GM12873 (cell line): ENCODE measurements around the gene MRPS15.

Experiments used
- TF ChIP-seq, protein P1 (sequence below): IDR thresholded peaks from 2 replicates; pipeline ENCODE4 v1.5.1; 2012; ENCODE audit warnings: low read depth, mild to moderate bottlenecking, moderate library complexity, low read length, control low read depth; ENCODE audit not compliant: insufficient read depth; ENCODE audit errors: missing control alignments

MRPS15 gene

DNA sequence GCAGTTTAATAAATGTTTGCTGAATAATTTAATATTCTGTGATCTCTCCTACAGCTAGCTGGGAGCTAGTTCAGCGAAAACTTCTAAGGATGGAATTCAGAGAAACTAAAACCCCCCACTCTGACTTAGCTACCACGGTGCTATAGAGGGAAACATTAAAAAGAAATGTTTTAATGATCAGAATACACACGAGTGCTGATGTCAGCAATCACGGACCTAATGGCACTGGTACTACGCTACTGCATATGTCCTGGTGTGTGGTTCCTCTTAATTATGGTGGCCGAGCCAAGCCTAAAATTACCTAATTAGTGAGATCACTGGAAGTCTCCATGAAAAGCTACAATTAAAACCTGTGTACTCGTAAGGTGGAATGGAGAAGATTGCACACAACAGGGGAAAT lies 42.5 kb downstream of the MRPS15 start:
- TF ChIP-seq, protein P1, sequence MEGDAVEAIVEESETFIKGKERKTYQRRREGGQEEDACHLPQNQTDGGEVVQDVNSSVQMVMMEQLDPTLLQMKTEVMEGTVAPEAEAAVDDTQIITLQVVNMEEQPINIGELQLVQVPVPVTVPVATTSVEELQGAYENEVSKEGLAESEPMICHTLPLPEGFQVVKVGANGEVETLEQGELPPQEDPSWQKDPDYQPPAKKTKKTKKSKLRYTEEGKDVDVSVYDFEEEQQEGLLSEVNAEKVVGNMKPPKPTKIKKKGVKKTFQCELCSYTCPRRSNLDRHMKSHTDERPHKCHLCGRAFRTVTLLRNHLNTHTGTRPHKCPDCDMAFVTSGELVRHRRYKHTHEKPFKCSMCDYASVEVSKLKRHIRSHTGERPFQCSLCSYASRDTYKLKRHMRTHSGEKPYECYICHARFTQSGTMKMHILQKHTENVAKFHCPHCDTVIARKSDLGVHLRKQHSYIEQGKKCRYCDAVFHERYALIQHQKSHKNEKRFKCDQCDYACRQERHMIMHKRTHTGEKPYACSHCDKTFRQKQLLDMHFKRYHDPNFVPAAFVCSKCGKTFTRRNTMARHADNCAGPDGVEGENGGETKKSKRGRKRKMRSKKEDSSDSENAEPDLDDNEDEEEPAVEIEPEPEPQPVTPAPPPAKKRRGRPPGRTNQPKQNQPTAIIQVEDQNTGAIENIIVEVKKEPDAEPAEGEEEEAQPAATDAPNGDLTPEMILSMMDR = no peak

DNA sequence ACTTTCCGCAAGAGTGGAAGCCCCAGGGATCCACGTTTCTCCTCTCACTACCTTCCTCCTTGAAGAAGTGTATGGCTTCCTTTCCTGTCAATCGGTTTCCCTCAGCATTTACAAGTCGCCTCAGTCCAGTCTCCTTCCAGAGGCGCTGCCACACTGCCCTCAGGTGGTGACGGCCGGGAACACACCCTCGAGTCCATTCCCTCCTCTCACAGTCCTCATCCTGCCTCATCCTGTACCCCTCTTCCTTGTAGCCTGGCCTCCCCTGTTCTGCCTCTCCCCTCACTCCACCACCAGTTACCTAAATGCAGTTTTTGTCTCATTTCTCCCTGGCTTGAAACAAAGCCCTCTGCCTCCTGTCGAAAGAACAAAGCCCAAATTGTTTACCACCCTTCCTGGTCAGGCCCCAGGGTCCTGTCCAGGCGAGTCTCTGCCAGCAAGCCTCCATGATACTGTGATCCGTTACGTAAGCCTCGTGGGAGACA lies 43.3 kb downstream of the MRPS15 start:
- TF ChIP-seq, protein P1 = peak; percentile 99

DNA sequence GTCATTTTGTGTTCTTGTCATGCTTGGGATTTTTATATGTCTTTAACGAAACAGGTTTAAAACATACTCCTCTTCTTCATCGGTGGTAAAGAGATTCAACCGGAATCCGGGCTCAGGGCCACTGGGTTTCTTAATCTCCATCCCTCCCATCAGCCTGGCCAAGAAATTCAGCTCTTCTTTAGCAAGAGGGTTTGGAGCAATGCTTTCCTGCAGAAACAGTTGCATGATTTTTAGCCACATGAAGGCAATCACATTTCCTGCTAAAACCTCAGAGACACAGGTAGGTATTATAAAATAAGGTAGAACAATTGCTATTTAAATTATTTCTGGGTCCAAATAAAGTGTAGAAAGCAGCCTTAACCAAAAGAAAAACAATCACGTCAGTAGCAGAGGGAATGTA lies 43.8 kb downstream of the MRPS15 start:
- TF ChIP-seq, protein P1 = no peak

DNA sequence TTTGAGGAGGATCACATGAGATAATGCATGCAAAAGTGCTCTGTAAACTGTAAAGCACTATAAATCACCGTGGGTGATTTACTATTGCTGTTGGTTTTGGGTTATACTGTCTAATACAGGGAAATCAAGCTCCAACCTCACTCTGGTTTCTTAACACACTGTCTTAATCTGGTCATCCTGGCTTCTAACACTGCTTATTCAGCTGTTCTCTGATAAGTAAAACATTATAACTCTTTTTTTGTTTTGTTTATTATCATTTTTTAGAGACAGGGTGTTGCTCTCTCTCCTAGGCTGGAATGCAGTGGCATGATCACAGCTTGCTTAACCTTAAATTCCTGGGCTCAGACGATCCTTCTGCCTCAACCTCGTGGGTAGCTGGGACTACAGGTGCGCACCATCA lies 44.6 kb downstream of the MRPS15 start:
- TF ChIP-seq, protein P1 = no peak

DNA sequence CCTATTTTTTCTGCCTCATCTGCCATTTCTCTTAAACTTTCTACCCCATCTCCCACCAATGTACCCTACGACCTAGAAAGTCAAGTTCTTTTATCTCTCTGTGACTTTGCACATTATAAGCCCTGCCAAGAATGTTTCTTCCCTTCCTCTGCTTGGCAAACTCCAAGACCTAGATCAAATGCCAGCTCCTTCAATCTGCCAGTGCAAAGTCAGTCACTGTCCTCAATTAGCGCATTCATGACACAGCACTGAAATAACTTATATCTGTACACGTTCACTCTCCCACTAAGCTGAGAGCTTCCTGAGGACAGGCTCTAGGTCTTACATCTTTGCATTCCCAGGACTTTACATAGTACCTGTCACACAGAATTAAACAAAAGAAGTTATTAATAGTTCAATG lies 45.0 kb downstream of the MRPS15 start:
- TF ChIP-seq, protein P1 = no peak

DNA sequence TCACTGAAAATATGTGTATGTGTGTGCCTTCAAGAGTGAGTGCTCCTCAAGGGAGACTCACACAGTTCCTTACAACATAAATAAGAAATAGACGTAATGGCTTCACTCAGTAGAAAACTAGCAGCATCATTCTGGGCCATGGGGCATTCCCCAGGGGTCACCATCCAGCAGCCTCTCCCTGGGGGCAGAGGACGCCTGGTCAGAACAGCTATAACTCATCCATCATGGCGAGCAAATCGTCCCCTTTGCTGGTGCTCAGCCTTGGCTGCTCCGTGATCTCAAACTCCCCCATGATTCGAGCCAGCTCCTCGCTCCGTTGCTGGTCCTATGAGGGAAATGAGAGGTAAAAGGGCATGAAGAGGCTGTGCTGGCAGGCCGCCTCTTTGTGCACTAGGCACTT lies 46.3 kb downstream of the MRPS15 start:
- TF ChIP-seq, protein P1 = no peak

DNA sequence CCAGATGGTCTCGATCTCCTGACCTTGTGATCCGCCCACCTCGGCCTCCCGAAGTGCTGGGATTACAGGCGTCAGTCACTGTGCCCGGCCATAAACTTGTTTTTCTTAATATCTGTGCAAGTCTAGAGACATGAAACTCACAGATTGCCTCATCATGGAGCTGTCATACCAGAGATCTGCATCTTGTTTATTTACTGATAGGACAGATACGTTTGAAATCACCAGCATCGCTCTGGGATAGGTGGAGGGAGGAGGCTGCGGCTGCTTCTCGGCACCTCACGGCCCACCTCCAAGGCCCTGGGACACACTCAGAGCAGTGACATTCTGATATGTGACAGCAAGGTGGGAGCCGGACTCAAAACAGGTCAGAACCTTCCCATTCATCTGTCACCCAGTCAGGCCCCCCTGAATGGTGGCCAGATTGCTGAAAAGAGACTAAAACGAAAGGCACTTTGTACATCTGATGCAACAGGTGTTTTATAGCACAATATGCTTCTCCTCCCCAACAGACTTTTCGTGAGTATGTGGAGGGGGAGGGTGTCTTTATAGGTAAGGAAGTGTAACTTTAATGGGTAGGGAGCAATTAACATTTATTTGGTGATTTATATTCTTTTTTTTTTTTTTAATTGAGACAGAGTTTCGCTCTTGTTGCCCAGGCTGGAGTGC lies 48.4 kb downstream of the MRPS15 start:
- TF ChIP-seq, protein P1 = no peak
